SKM-1 (cell line): ENCODE data around the gene CBX7.
A peak's percentile ranks its signal among the peaks of the same experiment; 100 is the strongest.

Experiments used
- DNase-seq: peaks from one replicate; lab custom pipeline; 2025; ENCODE audit not compliant: unreplicated experiment; lab: John Stamatoyannopoulos, UW

Gene CBX7

DNA sequence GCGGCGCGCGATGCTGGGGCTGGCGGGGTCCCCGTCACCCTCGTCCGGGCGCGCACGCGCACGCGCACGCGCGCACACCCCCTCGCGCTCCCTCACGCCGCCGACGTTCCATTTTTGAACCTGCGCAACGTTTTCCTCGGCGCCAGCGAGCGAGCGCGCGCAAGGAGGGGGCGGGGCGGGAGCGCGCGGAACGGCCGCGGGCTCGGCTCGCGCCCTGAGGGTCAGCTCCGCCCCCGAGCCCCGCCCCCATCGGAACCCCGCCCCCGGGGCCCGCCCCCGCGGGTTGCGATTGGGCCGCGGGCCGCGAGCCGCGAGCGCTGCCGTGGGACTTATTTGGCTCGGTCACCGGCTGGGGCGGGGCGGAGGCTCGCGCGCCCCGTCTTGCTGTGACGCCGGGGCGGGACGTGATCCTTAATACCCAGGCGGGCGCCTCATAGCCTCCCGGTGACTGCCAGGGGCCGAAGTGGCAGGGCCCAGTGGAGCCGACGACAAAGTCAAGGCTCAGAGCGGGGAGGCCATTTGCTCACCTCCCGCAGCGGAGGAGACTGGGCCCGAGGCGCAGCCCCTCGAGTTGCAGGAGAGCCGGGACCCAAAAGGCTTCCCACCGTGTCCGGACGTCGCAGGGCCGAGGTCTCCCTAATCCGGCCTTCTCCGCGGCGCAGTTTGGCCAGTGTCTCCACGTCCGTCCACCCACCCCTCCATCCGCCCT is at the start of gene CBX7:
CBX7 (minus strand) TSS at position 170 of the 709 bp plus-strand sequence. CDS start 236 bp downstream, outside the sequence.
- DNase-seq: peak; percentile 76

- DNase-seq: no peak
Measured at GRCh38 chr22:39197578-39197977, 45.1 kb upstream of the CBX7 start.

DNA sequence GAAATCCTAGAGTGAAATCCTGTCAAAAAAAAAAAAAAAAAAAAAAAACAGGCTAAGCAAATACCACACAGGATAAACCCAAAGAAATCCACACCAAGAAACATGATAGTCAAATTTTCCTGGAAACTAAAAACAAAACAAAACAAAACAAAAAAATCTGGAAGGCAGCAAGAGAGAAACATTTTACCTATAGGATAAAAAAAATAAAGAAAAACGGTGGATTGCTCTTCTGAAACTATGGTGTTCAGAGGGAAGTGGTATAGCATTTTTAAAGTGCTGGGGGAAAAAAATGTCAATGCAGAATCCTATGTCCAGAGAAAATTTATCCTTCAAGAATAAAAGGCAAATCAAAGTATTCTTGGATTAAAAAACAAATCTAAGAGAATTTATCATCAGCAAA is 41.6 kb upstream of the CBX7 start:
- no peak for DNase-seq

DNA sequence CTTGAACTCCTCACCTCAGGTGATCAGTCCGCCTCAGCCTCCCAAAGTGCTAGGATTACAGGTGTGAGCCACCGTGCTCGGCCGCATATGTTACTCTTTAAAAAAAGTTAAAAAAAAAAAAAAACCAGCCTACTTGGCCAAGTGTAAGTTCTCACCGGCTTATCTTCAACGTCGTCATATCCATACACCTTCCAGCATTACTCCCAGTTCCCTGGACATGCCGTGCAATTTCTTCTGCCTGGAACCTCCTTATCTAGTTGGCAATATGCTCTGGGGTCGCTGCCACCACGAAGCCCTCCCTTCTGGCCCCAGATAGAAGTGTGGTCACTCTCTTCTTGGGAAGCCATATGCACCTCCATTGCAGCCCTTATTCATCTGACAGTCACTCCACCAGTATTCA is 36.3 kb upstream of the CBX7 start:
- DNase-seq: no peak

DNA sequence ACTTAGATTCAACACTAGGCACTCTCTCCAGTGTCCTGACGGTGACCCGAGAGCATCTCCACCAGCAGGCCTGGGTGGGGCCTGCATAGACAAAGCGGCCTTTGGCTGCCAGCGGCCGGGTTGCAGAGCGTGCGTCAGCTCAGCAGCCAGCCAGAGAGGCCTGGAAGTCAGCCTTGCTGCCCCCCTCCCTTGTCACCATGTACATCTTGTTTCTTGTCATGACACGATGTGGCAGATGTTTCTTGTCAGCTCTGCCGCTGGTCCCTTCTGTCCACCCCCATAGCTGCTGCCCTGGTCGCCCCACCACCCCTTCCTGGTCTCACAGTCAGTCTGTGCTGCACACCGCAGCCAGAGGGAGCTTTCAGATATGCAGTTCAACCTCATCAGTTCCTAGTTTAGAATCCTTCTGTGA is 33.1 kb upstream of the CBX7 start:
- no peak for DNase-seq

- DNase-seq: no peak
Measured at GRCh38 chr22:39184586-39185577, 32.4 kb upstream of the CBX7 start.

DNA sequence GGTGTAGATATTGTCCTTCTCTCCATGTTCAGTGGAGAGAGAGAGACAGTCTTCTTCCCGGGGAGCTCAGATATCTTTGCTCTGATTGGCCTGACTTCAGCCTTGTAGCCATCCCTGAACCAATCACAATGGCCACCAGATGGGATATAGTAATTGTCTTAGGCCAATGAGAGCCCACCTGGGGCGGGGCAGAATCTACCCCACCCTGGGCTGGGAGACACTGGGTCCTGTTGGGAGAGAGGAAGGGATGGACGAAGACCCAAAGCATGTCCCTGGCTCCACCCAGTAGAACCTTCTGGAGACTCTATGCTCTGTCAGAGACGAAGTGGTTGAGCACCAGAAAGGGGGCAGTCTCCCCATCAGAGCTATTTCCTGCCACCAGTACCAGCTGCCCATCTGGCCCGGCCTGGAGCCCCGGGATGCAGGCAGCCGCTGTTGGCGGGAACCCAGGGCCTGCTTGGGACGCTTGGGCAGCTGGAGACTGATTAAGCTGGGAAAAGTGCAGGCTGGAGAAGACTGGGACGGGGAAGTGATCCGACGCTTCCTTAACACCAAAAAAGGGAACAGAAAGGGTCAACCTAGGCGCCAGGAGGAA is 31.6 kb upstream of the CBX7 start:
- no peak for DNase-seq

GRCh38 chr22:39182478-39183030 is 30.1 kb upstream of the CBX7 start:
- DNase-seq: no peak

DNA sequence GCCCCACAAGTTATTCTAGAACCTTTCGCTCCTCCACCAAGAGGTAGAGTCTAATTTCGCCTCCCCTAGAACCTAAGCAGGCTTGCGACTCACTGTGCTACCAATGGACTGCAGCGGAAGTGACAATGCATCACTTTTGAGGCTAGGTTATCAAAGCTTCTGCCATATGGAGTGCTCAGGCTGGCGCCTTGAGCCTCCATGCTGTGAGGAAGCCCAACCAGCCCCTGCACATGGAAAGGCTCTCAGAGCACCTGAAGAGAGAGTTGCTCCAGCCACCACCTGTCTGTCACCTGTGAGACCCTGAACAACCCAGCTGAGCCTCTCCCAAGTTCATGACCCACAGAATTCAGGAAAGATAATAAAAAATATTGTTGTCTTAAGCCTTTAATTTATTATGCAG is 29.3 kb upstream of the CBX7 start:
- DNase-seq: no peak

DNA sequence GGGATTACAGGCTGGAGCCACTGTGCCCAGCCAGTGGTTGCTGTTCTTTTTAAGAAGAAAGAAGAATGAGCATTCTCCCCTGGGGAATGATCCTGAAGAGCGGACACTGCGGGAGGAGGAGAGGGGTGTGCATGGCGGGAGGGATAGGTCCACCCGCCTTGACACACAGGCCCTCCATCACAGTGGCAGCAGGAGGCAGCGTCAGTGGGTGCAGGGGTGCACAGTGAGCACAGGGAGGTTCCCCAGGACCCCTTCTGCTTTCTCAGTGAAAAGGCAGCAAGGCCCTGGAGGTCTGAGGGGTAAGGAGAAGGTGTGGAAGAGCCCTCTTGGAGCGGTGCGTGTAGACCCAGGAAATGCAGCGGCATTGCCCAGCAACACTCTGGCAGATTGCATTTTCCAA is 28.9 kb upstream of the CBX7 start:
- DNase-seq: no peak

DNA sequence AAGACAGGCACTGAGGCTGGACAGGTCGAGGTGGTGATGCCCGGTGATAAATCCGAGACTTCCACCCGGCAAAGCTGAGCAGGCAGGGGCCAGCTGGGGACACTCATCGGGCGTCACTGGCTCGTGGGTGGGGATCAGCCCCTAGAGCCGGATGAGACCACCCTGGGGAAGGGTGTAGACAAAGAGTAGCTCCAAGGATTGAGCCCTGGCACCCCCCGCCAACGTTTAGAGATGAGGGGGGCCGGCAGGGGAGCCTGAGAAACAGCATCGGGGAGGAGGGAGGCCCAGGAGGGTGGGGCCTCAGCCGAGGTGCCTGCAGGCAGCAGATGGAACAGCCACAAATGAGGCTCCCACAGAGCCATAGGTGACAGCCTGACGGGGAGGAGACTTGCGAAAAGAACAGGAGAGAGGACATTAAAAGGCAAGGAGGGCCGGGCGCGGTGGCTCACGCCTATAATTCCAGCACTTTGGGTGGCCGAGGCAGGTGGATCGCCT is 27.4 kb upstream of the CBX7 start:
- no peak for DNase-seq

GRCh38 chr22:39179401-39179827 is 26.9 kb upstream of the CBX7 start:
- no peak for DNase-seq

DNA sequence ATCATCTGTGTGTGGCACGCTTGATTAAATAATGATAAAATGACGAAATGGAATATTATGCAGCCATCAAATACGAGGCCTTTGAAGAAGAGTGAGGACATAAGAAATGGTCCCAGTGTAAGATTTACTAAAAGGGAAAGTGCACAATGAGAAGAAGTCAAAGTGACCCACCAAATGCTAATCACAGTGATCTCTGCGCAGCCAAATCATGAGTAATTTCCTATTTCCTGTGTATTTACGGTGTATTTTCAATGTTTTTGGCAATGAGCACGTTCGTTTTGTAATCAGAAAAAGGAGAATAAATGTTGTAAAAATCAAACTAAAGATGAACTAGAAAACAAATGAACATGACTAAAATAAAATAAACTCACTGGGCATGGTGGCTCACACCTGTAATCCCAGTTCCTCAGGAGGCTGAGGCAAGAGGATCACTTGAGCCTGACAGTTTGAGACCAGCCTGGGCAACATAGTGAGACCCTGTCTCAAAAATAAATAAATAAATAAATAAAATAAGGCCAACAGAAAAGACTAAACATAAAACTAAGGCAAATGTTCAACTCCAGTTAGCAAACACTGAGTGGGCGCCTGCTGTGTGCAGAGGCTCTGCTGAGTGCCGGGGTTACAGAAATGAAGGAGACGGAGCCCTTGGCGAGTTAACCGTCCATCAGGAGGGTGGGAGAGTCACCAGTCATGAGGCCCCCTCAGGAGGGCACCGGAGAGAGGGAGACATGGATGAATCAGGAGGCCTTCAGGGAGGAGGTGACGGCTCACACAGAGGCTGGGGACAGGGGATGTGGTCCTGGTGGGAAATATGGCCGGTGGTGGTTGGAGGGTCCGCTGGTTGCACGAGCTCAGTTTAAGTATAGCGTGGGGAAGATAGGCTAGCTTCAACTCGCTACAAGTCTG is 26.0 kb upstream of the CBX7 start:
- DNase-seq: no peak

DNA sequence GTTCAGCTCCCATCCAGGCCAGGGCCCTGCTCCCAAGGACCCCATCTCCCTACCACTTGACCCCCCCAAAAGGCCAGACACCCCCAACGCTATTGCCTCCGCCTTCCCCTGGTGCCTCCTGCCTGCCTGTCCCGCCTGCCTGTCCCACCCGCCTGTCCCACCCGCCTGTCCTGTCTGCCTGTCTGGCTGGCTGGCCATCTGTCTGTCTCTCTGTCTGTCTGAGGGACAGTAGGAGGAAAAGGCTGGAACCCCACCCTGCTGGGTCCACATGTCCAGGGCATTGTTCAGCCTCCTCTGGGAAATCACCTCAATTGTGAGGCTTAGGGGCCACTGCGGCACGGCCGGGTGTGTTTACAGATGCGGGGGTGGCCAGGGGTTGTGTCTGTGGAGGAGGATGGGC is 25.3 kb upstream of the CBX7 start:
- DNase-seq: no peak

GRCh38 chr22:39177456-39177775 is 24.9 kb upstream of the CBX7 start:
- no peak for DNase-seq

DNA sequence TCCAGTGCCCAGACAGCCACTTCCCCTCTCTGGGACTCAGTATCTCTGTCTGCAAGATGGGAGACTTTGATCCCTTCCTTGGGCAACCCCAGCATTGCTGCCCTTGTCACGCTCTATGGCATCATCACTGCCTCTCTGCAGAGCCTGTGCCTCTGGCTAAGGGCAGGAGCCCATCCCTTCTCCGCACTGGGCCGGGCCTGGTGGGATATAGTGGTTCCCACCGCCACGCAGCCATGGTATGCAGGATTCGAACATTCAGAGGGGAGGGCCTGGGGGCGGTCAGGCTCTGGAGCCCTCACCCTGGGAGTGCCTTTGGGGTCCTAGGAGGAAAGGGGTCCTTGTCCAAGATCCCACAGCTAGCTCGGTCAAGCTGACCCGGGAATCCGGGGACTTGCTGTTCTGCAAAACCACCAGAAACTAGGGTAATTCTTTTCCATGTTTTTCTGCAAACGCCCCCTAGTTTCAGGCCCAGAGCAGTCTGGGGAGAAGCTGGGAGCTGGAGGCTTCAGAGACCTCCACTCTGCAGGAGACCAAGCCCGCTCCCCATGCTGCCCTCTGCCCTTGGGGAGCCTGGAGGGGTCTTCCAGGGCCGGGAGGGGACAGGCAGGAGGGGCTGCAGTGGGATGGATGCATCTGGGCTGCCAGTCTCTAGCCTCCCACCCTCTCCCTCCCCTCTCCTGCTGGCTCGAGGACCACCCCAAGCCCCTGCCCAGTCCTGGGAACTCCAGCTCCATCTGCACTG is 24.4 kb upstream of the CBX7 start:
- DNase-seq: no peak

GRCh38 chr22:39176143-39176713 is 23.7 kb upstream of the CBX7 start:
- no peak for DNase-seq

DNA sequence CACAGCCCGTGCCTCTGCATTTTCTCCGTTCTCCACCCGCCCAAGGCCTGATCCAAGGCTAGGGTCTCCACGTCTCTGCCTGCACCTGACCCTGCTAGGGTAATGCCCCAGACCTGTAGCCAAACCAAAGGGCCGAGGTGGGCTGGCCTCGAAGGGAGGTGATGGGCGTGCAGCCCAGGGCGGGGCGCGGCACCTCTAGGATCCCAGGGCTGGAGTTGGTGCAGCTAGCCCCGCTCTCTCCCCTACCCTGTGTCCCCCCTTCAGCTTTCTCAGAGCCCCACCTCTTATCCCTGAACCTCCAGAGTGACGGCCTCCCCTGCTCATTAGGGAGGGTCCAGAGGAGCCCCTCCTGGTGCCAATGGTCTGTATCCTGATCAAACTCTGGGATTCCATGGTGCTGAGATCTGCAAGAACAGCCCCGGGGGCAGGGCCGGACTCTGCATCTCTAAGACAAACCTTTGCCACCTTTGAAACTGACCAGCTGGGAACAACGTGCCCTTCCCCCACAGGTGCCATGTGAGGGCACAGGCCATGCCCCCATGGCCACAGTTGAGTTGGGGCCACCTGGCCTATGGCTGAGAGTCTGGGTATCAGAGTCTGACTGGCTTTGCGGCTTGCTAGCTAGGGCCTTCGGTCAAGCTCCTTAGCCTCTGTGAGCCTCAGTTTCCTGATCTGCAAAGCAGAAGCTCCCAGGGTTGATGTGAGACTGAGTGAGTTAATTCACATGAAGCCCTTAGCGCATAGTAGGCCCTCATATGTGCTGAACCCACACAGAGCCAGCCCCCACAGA is 23.1 kb upstream of the CBX7 start:
- no peak for DNase-seq
